ENCODE measurements around the gene INSM2.

INSM2 gene

DNA sequence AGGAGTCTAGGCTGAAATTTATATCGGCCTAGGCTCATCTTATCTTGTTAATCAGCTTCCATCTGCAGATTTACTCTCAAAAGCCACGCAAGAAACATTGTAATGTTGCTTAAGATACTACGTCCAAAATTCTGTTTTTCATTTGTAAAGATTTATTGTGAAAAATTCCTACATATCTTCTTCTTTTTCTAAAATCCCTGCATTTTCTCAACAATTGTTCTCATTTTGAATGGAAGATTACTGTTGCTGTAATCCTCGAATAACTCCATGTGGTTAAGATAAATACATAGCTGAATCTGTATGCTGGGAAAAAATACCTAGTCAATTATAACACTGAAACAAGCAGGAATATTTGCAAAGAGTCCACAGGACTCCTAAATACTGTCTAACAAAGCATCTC lies 15.6 kb downstream of the INSM2 start:
- no peak for DNase-seq

- DNase-seq = no peak
Observed at GRCh38 chr14:35551081-35551480, 17.1 kb downstream of the INSM2 start.

DNA sequence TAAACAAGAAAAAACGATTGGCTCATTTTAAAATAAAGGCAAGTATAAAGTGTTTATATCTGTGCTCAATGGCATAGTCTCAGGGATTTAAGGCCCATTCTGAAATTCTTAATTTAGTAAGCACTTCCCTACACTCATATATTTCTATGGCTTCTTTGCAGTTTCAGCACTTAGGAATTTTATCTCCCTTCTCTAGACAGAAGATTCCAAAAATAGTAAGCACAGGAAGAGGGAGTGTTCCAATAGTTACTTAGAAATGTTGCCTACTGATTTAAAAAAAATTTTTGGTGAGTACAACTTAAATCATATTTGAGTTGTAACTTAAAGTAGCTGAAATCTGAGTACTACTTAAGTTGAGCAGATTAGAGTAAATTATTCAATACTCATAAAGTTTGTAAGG lies 19.8 kb downstream of the INSM2 start:
- DNase-seq = no peak

DNA sequence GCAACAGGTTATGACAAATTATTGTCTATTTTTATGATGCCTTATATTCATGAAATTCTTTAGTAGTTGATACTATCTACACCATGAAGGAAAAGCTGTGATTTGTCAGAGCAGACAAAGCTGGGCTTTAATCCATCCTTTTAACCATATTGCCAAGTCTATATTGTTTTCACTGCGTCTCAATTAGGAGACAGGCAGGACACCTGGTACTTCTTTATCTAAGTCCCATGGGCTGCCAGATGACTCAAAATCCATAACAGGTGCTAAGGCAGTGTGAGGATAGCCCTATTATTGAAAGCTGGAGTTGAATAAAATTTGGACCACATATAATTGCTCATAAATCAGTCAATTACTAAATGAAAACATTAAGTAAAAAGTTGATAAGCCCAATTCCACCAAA lies 22.6 kb downstream of the INSM2 start:
- DNase-seq = no peak

- DNase-seq = no peak
Observed at GRCh38 chr14:35557221-35557747, 23.3 kb downstream of the INSM2 start.

DNA sequence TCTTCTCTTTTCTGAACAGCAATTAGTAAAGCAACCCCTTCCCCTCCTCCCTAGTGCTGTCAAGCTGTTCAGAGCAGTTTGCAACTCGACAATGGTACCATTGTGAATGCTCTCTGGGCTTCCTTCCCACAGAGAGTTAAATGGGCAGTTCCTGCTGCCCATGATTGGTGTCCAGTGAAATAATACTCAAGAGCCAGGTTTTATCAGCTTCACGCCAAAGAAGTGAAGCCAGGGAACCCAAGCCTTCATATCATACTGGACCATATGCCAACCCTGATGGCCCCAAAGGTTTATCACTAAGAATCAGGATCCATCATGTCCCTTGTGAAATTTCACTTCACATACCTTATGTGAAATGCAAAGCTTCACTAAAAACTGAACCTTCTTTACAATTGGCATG lies 24.7 kb downstream of the INSM2 start:
- DNase-seq = no peak

DNA sequence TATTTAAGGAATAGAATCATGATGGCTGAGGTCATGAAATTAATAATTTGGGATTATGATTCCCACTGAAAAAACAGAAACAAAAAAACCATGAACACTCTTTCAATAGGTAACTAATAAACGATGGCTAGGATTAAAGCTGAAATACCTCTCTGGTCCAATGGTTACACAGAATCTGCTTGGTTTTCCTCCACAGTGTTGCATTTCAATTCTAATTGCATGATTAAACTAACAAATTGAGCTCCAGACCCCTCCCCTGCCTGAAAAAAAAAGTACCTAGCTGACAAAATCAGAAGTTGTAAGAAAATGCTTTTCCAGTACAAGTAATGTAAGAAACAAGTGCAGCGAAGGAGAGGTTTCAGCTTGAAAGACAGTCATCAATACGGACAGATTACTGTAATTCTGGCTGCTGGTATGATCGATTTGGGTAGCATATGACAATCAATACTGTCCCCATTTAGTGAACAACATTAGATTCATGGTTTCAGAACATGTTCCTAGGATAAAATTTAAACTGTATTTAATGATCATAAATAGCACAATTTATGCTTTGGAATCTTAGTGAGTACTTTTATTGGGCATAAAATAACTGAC lies 32.0 kb downstream of the INSM2 start:
- no peak for DNase-seq

GRCh38 chr14:35571598-35571997 lies 37.6 kb downstream of the INSM2 start:
- no peak for DNase-seq

- no peak for DNase-seq
Observed at GRCh38 chr14:35573911-35574310, 39.9 kb downstream of the INSM2 start.

DNA sequence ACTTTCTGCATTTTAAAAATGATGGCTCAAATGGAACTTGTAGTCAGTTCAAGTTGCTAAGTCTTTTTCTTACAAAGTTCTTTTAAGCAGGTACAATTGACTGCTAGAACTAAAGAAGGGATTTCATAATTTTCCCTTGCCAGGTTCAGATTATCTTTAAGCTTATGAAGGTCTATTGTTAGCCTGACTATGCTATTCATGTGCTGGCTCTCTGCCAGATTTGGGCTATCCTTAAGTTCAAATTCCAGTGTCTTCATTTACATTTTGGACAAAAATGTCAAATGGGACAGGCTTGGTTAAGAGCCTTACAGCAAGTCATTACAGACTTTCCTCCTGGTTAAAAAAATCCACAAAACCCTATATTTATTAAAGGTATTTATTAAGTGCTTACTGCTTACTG lies 42.3 kb downstream of the INSM2 start:
- DNase-seq = no peak

DNA sequence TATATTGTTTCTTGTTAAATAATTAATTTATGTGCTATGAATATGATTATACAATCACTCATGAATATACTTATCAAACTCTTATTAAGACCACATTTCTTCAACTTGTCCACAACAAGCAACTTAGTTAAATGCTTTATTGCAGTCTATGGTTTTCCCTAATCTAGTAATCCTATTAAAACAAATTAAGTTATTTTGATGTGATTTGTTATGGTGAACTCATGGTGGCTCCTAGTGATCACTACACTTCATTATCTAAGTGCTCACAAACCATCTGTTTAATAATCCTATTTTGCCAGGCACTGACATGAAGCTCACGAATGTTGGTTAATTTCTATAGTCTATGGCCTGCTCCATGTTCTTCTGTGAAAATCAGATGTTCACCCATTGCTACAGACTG lies 42.9 kb downstream of the INSM2 start:
- no peak for DNase-seq

DNA sequence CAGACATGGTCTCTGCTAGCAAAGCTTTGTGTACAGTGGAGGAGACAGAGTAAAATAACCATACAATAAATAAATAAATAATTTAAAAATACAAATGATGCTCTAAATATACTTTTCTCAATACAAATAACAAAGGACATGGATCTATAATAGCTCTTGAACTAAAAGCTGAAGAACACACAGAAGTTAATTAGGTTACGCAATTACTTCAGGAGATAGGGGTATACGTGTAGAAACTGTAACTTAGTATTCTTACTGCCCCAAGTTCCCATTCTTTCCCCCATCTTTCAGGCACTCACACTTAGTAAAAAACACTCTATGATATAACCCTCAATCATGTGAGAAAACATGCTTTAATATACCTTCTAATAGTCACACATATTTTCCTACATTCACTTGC lies 44.2 kb downstream of the INSM2 start:
- no peak for DNase-seq

- no peak for DNase-seq
Observed at GRCh38 chr14:35578639-35579038, 44.7 kb downstream of the INSM2 start.

Measured in activated T-cell treated with anti-CD3 and anti-CD28 coated beads, Interleukin-2, amount 50 U/mL, for 48 hours (primary cell).